GM13977 (cell line): ENCODE measurements around the gene GALNT14.

Experiments
- DNase-seq: peaks from one replicate; pipeline ENCODE4 v3.0.0; 2012; ENCODE audit warnings: low spot score
- in situ Hi-C: fragments of 300-500 bp; cut with MboI; formaldehyde crosslinking; loops from one replicate; pipeline ENCODE4 v1.12.0; 2022; ENCODE audit warnings: low sequenced_read_pairs, low pct_unique_long_range_greater_than_20kb, mixed read lengths, inconsistent platforms; ENCODE audit not compliant: unreplicated experiment
- TF ChIP-seq, protein P1 (sequence below): IDR thresholded peaks from 2 replicates; pipeline ENCODE4 v1.5.1; 2012; ENCODE audit warnings: mild to moderate bottlenecking, control low read depth; ENCODE audit not compliant: insufficient read depth; ENCODE audit errors: extremely low read depth, missing control alignments

The GALNT14 gene

DNA sequence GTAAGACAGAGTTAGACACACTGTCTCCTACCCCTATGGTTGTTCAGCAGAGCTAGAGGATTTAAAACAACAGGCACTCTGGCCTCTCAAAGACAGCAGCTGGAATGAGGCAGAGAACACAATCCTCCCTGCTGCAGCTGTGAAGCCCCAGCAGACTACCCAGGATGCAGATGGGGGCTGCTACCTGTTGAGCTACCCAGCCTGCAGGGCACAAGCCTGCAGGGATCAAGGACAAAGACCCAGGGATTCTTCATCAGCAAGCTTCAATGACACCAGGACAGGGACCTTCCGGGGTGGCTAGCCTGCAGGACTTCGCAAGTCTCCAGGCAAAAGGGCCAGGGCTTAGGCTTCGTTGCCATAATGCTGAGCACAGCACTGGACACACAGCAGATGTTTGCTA is 27.2 kb downstream of the GALNT14 start:
- in situ Hi-C loops, result no loop called here

GRCh38 chr2:31110431-31110830 is 27.8 kb downstream of the GALNT14 start:
- in situ Hi-C loops, result no loop called here
- TF ChIP-seq, protein P1, sequence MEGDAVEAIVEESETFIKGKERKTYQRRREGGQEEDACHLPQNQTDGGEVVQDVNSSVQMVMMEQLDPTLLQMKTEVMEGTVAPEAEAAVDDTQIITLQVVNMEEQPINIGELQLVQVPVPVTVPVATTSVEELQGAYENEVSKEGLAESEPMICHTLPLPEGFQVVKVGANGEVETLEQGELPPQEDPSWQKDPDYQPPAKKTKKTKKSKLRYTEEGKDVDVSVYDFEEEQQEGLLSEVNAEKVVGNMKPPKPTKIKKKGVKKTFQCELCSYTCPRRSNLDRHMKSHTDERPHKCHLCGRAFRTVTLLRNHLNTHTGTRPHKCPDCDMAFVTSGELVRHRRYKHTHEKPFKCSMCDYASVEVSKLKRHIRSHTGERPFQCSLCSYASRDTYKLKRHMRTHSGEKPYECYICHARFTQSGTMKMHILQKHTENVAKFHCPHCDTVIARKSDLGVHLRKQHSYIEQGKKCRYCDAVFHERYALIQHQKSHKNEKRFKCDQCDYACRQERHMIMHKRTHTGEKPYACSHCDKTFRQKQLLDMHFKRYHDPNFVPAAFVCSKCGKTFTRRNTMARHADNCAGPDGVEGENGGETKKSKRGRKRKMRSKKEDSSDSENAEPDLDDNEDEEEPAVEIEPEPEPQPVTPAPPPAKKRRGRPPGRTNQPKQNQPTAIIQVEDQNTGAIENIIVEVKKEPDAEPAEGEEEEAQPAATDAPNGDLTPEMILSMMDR, result no peak
- DNase-seq, result no peak

More for the DNA sequence above, 27.2 kb downstream of the GALNT14 start:
- DNase-seq, result no peak
- TF ChIP-seq, protein P1, result no peak

DNA sequence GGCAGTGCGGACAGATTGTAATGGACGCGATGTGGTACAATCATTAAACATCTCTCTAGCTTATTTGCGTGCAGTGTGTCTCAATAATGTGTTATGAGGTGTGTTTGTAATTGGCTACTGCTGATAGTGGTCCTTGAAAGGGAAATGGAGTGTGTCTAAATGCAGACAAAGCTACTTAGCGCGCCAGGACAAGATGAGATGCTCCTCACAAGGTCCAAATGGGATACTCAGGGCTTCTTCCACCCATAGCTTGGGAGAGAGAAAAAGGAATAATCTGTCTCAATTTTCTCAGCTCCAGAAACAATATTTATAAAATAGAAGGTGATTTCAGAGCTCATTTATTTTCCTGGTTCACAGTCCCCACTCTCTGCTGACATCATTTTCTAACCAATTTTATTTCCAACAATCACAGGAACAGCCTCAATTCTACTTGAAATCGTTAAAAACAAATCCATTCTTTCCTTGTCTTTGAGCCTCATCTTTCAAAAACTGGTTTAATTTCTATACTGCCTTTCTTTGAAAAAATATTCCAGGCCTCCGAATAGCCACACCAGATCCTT is 28.5 kb downstream of the GALNT14 start:
- TF ChIP-seq, protein P1, result no peak
- in situ Hi-C loops, result no loop called here
- no peak for DNase-seq

- no peak for DNase-seq
- TF ChIP-seq, protein P1, result no peak
- in situ Hi-C loops, result no loop called here
These were observed 29.5 kb downstream of the GALNT14 start for GRCh38 chr2:31108561-31109286.

- TF ChIP-seq, protein P1, result no peak
- in situ Hi-C loops, result no loop called here
- no peak for DNase-seq
These were observed 30.5 kb downstream of the GALNT14 start for GRCh38 chr2:31107591-31108300.

DNA sequence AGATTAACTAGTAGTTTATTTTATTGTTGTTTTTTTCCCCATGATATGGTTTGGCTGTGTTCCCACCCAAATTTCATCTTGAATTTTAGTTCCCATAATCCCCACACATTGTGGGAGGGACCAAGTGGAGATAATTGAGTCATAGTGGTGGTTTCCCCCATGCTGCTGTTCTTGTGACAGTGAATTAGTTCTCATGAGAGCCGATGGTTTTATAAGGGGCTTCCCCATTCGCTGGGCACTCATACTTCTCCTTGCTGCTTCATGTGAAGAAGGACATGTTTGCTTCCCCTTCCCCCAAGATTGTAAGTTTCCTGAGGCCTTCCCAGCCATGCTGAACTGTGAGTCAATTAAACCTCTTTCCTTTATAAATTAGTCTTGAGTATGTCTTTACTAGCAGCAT is 36.5 kb downstream of the GALNT14 start:
- in situ Hi-C loops, result no loop called here
- TF ChIP-seq, protein P1, result no peak
- DNase-seq, result no peak
